Motor neuron (in vitro differentiated cells): ENCODE results near the gene GALNT3. TPM values are rescaled to one million over a fixed set of nuclear protein-coding genes. Genes with fewer than 3 reads are reported as not detected.

Experiments
- ATAC-seq, 8 experiments: fragments of 200-7000 bp; cut with Tn5 transposase; replicated peaks in 6 of 8; 2 replicates each; pipeline ENCODE4 v1.8.0; 2021; ENCODE audit warnings: mild to moderate bottlenecking in 8 of 8, moderate library complexity in 8 of 8
- H3K27ac ChIP-seq, 2 donors: fragments of 250-450 bp; sonication (Bioruptor Pico); 2 replicates each; pipeline ENCODE4 v1.9.0; 2021; ENCODE audit warnings: antibody characterized with exemption in 2 of 2, mild to moderate bottlenecking in 2 of 2, moderate library complexity in 1 of 2
- H3K4me1 ChIP-seq, 2 donors: fragments of 250-450 bp; sonication (Bioruptor Pico); replicated peaks in 1 of 2; 2 replicates each; pipeline ENCODE4 v1.6.1; 2021; ENCODE audit warnings: antibody characterized with exemption in 2 of 2, mild to moderate bottlenecking in 2 of 2, moderate library complexity in 1 of 2
- H3K4me3 ChIP-seq, 5 donors: fragments of 250-450 bp; sonication (Bioruptor Pico); 2 replicates each; pipeline ENCODE4 v1.9.0; 2021; ENCODE audit warnings: antibody characterized with exemption in 5 of 5, mild to moderate bottlenecking in 5 of 5, moderate library complexity in 4 of 5
- WGBS, 10 experiments: fragments of 450-650 bp; shearing (Covaris generic); methylation state at CpG; one replicate each; pipeline ENCODE4 v1.0.0; 2022; 5-methylcytosine and 5-hydroxymethylcytosine counted together
- in situ Hi-C, 9 experiments: fragments of 400-800 bp; cut with MboI; loops; one replicate each; pipeline ENCODE4 v1.15.0; 2021; ENCODE audit warnings: low sequenced_read_pairs in 9 of 9, low pct_unique_long_range_greater_than_20kb in 2 of 9; ENCODE audit not compliant: unreplicated experiment in 9 of 9
- total RNA-seq, 8 experiments: library from RNA; unstranded; fragments of 300-600 nt; gene quantifications; 2 replicates each; pipeline versions ENCODE4 v1.2.3 to v1.2.4, GENCODE V29; 2022

The GALNT3 gene
- total RNA-seq, 8 experiments from 2014 or later = 0.46 to 4.6 (median 0.76) TPM

GRCh38 chr2:165793161-165793778 is 777 bp downstream of the GALNT3 start:
- in situ Hi-C loops = loop anchor here in 1 of 9 experiments (25.0 kb wide), 2 partner anchors 206 to 806 kb away; no protein-coding TSS in a partner anchor
- 8 to 45% (median 26%) methylated on average over 1 to 18 of the region's 35 CpGs for WGBS, 10 experiments
- H3K27ac ChIP-seq = no peak overlapping the region

GRCh38 chr2:165792104-165792454 is 2.0 kb downstream of the GALNT3 start:
- WGBS, 10 experiments = 0 to 100% (median 80%) methylated on average over 1 of the region's 1 CpG; no CpG with 5 or more reads in 1 of the 10 experiments
- no peak for ATAC-seq
- in situ Hi-C loops = loop anchor here in 1 of 9 experiments (25.0 kb wide), 2 partner anchors 205 to 805 kb away; no protein-coding TSS in a partner anchor
- no peak overlapping the region for H3K27ac ChIP-seq
- no peak overlapping the region for H3K4me3 ChIP-seq
- no peaks in the 10 kb centered on the region for H3K4me1 ChIP-seq

More at GRCh38 chr2:165793161-165793778, 777 bp downstream of the GALNT3 start:
- peak overlapping the region; percentile 16 to 47 (median 23) for H3K4me3 ChIP-seq
- peak in 6 of 8 experiments; percentile 8 to 62 (median 40) for ATAC-seq
- H3K4me1 ChIP-seq = no peaks in the 10 kb centered on the region

GRCh38 chr2:165791421-165792103 is 2.5 kb downstream of the GALNT3 start:
- H3K4me1 ChIP-seq = no peaks in the 10 kb centered on the region

GRCh38 chr2:165790466-165790865 is 3.6 kb downstream of the GALNT3 start:
- in situ Hi-C loops = loop anchor here in 1 of 9 experiments (25.0 kb wide), 2 partner anchors 203 to 803 kb away; no protein-coding TSS in a partner anchor
- Histone ChIP-seq H3K4me1 (no peaks in the 10 kb centered on the region), H3K4me3 (no peak overlapping the region), H3K27ac (no peak overlapping the region)
- no peak for ATAC-seq
- WGBS, 10 experiments = 67 to 100% (median 100%) methylated on average over 1 of the region's 1 CpG; no CpG with 5 or more reads in 1 of the 10 experiments

More at GRCh38 chr2:165791421-165792103, 2.5 kb downstream of the GALNT3 start:
- 30 to 100% (median 70%) methylated on average over 1 to 2 of the region's 2 CpGs for WGBS, 10 experiments
- ATAC-seq = no peak
- Histone ChIP-seq H3K4me3 (no peak overlapping the region), H3K27ac (no peak overlapping the region)
- in situ Hi-C loops = loop anchor here in 1 of 9 experiments (25.0 kb wide), 2 partner anchors 204 to 804 kb away; no protein-coding TSS in a partner anchor

GRCh38 chr2:165787334-165787733 is 6.7 kb downstream of the GALNT3 start:
- ATAC-seq = no peak
- in situ Hi-C loops = loop anchor here in 1 of 9 experiments (25.0 kb wide), 2 partner anchors 200 to 800 kb away; no protein-coding TSS in a partner anchor
- Histone ChIP-seq H3K4me1 (no peaks in the 10 kb centered on the region), H3K4me3 (no peak overlapping the region), H3K27ac (no peak overlapping the region)
- 57 to 100% (median 90%) methylated on average over 1 of the region's 1 CpG; no CpG with 5 or more reads in 4 of the 10 experiments for WGBS, 10 experiments

GRCh38 chr2:165779706-165780105 is 14.3 kb downstream of the GALNT3 start:
- in situ Hi-C loops = loop anchor here in 1 of 9 experiments (10.0 to 25.0 kb wide), 3 partner anchors 192 to 792 kb away; no protein-coding TSS in a partner anchor
- no peak overlapping the region for H3K4me3 ChIP-seq
- peak in 3 of 8 experiments; percentile 54 to 94 (median 70) for ATAC-seq
- H3K4me1 ChIP-seq = peaks cover 0 to 3% of the 10 kb centered on the region in 2 donors
- H3K27ac ChIP-seq = no peak overlapping the region
- 12 to 100% (median 84%) methylated on average over 1 to 4 of the region's 4 CpGs for WGBS, 10 experiments

- in situ Hi-C loops = loop anchor here in 1 of 9 experiments (10.0 to 25.0 kb wide), 3 partner anchors 192 to 792 kb away; no protein-coding TSS in a partner anchor
Measured at GRCh38 chr2:165778653-165779451, 15.2 kb downstream of the GALNT3 start.

GRCh38 chr2:165778187-165778556 is 15.9 kb downstream of the GALNT3 start:
- in situ Hi-C loops = loop anchor here in 1 of 9 experiments (10.0 to 25.0 kb wide), 3 partner anchors 191 to 791 kb away; no protein-coding TSS in a partner anchor
- no peak overlapping the region for H3K27ac ChIP-seq
- peaks cover 0 to 3% of the 10 kb centered on the region in 2 donors for H3K4me1 ChIP-seq
- H3K4me3 ChIP-seq = no peak overlapping the region
- no peak for ATAC-seq

More at GRCh38 chr2:165778653-165779451, 15.2 kb downstream of the GALNT3 start:
- Histone ChIP-seq H3K4me1 (peaks cover 0 to 3% of the 10 kb centered on the region in 2 donors), H3K27ac (no peak overlapping the region), H3K4me3 (no peak overlapping the region)
- peak in 3 of 8 experiments; percentile 66 to 91 (median 78) for ATAC-seq
- 36 to 100% (median 80%) methylated on average over 1 to 4 of the region's 4 CpGs; no CpG with 5 or more reads in 1 of the 10 experiments for WGBS, 10 experiments

- in situ Hi-C loops = loop anchor here in 1 of 9 experiments (10.0 to 25.0 kb wide), 3 partner anchors 190 to 790 kb away; no protein-coding TSS in a partner anchor
- H3K4me3 ChIP-seq = no peak overlapping the region
- H3K27ac ChIP-seq = no peak overlapping the region
- 40 to 100% (median 79%) methylated on average over 1 to 2 of the region's 2 CpGs; no CpG with 5 or more reads in 3 of the 10 experiments for WGBS, 10 experiments
- H3K4me1 ChIP-seq = peaks cover 0 to 3% of the 10 kb centered on the region in 2 donors
- ATAC-seq = no peak
Measured at GRCh38 chr2:165777522-165778186, 16.4 kb downstream of the GALNT3 start.

- in situ Hi-C loops = loop anchor here in 1 of 9 experiments (10.0 to 25.0 kb wide), 3 partner anchors 189 to 789 kb away; no protein-coding TSS in a partner anchor
- no peak overlapping the region for H3K4me3 ChIP-seq
- ATAC-seq = no peak
Measured at GRCh38 chr2:165776796-165777195, 17.3 kb downstream of the GALNT3 start.

GRCh38 chr2:165776013-165776412 is 18.0 kb downstream of the GALNT3 start:
- WGBS, 10 experiments = 22 to 72% (median 58%) methylated on average over 2 to 4 of the region's 4 CpGs; no CpG with 5 or more reads in 2 of the 10 experiments
- in situ Hi-C loops = loop anchor here in 1 of 9 experiments (10.0 to 25.0 kb wide), 3 partner anchors 189 to 789 kb away; no protein-coding TSS in a partner anchor
- Histone ChIP-seq H3K4me3 (no peak overlapping the region), H3K27ac (no peak overlapping the region), H3K4me1 (peaks cover 0 to 3% of the 10 kb centered on the region in 2 donors)
- no peak for ATAC-seq

More at GRCh38 chr2:165776796-165777195, 17.3 kb downstream of the GALNT3 start:
- no peak overlapping the region for H3K27ac ChIP-seq
- H3K4me1 ChIP-seq = peaks cover 0 to 3% of the 10 kb centered on the region in 2 donors

GRCh38 chr2:165773684-165774083 is 20.4 kb downstream of the GALNT3 start:
- H3K27ac ChIP-seq = no peak overlapping the region
- 18 to 100% (median 89%) methylated on average over 1 to 2 of the region's 2 CpGs; no CpG with 5 or more reads in 1 of the 10 experiments for WGBS, 10 experiments
- no peak overlapping the region for H3K4me3 ChIP-seq
- no peak for ATAC-seq
- in situ Hi-C loops = loop anchor here in 1 of 9 experiments (10.0 kb wide), 1 partner anchor 379 kb away; no protein-coding TSS in a partner anchor
- peaks cover 0 to 3% of the 10 kb centered on the region in 2 donors for H3K4me1 ChIP-seq
